Breast epithelium (tissue), 3 donors: ENCODE data around the gene MEIS2.

Experiments
- CTCF ChIP-seq, 3 donors: fragments of 450-650 bp; IDR thresholded peaks; one replicate each; pipeline ENCODE4 v1.5.1; 2016 to 2017; ENCODE audit warnings: antibody characterized with exemption in 3 of 3, mild to moderate bottlenecking in 3 of 3, moderate library complexity in 3 of 3
- POLR2A ChIP-seq: fragments of 450-650 bp; IDR thresholded peaks from one replicate; pipeline ENCODE4 v1.6.1; 2016; ENCODE audit warnings: antibody characterized with exemption, mild to moderate bottlenecking, moderate library complexity
- POLR2AphosphoS5 ChIP-seq, 3 donors: sonication (generic); formaldehyde crosslinking; IDR thresholded peaks; one replicate each; pipeline ENCODE4 v1.6.1; 2017; ENCODE audit warnings: antibody characterized with exemption in 3 of 3

GRCh38 chr15:37017031-37017625 lies 83.2 kb downstream of the MEIS2 start:
- no peak for TF ChIP-seq POLR2A
- TF ChIP-seq CTCF (IDR thresholded peaks at IDR 0.05) = no peak
- TF ChIP-seq POLR2AphosphoS5 (IDR thresholded peaks at IDR 0.05) = no peak
